ENCODE measurements around the gene ZMIZ1.
A peak's percentile ranks its signal among the peaks of the same experiment; 100 is the strongest.

Gene ZMIZ1

GRCh38 chr10:79079490-79080355, 11.0 kb downstream of the ZMIZ1 start:
- DNase-seq (ENCODE audit: low read depth, low spot score): peak; percentile 85

- peak; percentile 94 for DNase-seq (ENCODE audit: low read depth, low spot score)
Measured at GRCh38 chr10:79081353-79082034, 12.7 kb downstream of the ZMIZ1 start.

DNA sequence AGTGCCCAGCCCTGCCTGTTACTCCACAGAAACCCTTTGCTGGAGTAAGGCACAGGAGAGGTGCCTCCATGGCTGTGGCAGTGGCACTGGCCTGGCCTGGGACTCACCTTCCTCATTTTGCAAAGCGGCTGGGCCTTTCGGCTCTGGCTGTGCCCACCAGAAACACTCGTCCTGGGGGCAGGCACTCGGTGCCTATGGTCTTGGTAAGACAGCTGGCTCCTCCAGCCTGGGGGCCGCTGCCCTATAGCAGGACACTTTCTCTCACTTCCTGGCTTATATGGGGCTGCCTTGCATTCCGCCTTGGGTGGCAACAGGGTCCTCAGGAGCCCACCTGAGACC, 13.2 kb downstream of the ZMIZ1 start:
- DNase-seq (ENCODE audit: low read depth, low spot score): no peak

DNA sequence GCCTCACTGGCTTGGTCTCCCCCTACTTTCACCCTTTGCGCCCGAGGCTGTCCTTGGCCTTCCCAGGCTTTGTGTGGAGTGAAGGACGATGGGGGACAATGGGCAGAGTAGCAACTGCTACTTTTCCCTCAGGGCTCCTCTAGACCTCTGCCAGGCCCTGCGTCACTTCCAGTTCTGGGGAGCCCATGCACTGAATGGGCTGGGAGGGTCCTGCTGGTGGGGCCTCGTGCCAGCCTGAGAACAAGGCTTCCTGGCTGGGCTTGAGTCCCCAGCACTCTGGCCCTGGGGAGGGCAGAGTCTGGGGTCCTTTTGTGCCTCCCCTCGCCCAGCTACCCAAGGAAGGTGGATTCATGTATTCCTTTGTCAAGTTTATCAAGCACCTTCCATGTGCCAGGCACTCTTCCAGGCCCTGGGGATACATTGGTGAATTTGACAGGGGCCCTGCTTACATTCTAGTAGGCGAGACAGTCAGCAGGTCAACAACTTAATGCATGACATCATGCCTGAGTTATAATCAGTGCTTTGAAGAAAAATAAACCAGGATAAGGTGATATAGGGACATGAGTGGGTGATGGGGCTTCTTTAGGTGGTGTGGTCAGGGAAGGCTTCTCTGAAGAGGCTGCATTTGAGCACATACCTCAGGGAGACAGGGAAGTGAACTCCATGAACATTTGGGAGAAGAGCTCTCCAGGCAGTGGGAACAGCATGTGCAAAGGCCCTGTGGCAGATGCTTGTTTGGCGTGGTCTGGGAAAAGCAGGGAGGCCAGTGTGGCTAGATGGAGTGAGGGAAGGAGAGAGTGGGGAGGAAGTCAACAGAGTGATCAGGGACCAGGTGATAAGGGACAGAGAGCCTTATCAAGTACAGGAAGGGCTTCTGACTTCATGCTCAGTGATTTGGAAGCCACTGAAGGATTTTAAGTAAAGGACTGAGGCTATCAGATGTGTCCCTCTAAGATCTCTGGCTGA, 14.1 kb downstream of the ZMIZ1 start:
- DNase-seq (ENCODE audit: low read depth, low spot score): peak; percentile 51

DNA sequence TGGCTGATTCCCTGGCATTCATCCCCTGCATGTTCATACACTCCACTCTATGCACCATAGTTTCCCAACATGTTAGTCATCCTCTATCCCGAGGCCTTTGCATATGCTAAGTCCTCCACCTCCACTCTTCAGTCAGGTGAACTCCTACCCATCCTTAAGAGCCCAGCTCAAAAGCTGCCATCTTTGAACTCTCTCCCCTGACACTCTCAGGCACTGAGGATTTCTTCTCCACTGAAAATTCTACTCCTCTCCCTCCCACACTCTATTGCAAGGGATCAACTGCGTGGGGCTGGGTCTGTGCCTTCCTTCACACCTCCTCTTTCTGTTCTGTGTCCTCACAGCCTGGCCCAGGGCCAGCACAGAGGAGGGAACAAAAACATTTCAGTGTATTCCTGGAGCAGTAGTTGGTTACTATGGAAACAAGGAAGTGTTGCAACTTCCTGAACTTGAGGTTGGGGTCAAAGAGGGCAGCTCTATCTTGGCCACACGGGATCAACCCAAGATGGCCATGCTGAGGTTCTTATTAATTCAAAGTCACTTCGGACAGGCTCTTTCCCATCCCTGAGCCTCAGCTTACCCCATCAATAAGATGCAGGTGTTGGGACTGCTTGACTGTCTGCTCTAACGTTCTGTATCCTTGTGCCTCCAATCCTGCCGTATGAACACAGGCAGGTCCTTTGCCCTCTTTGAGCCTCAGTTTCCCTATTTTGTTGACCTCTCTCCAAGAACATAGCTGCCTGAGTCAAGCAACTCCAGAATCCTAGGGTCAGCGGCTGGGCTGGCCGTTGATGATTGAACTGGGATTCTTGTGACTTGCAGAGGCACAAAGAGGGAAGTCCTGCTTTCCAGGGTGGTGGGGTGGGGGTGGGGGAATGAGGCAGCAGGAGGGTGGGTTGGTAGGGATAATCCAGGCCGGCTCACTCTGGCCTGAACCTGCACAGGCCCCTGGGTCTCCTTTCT, 15.5 kb downstream of the ZMIZ1 start:
- DNase-seq (ENCODE audit: low read depth, low spot score): peak; percentile 88

GRCh38 chr10:79084972-79085597, 16.3 kb downstream of the ZMIZ1 start:
- no peak for DNase-seq (ENCODE audit: low read depth, low spot score)

GRCh38 chr10:79086822-79087221, 18.1 kb downstream of the ZMIZ1 start:
- DNase-seq (ENCODE audit: low read depth, low spot score): no peak

- no peak for DNase-seq (ENCODE audit: low read depth, low spot score)
Measured at GRCh38 chr10:79087721-79088120, 19.0 kb downstream of the ZMIZ1 start.

- no peak for DNase-seq (ENCODE audit: low read depth, low spot score)
Measured at GRCh38 chr10:79088176-79088575, 19.4 kb downstream of the ZMIZ1 start.

DNA sequence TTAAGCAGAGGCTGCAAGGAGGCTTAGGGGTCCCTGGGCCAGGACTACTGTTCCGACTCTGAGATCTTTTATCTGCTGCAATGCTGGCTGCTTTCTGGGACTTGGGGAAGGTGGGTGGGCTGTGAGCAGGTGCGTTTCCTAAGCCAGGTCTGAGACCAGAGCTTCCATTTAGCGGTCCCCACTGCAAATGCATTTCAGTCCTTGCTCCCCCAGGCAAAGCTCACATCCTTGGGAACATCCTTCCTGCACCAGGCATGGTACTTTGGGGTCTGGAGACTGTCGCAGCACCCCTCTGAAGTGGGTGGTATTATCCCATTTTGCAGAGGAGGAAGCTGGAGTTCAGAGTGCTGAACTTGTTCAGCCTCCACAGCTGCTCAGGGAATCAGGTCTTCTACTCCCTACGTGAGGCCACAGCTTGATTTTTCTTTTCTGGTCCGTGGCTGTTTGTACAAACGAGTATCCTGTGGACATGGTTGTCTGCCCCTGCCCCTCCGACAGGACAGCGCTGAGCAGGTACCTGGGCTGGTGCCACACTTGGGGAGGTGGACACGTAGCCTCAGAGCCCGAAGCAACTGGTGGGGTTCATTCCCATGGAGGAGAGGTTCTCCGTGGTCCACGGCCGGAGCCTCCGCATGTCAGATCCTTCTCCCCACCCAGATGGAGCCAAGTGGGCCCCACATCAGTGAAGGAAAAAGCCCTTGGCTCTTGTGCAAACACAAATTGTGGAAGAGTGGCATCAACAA, 20.0 kb downstream of the ZMIZ1 start:
- DNase-seq (ENCODE audit: low read depth, low spot score): no peak

- no peak for DNase-seq (ENCODE audit: low read depth, low spot score)
Measured at GRCh38 chr10:79089632-79090031, 20.9 kb downstream of the ZMIZ1 start.

DNA sequence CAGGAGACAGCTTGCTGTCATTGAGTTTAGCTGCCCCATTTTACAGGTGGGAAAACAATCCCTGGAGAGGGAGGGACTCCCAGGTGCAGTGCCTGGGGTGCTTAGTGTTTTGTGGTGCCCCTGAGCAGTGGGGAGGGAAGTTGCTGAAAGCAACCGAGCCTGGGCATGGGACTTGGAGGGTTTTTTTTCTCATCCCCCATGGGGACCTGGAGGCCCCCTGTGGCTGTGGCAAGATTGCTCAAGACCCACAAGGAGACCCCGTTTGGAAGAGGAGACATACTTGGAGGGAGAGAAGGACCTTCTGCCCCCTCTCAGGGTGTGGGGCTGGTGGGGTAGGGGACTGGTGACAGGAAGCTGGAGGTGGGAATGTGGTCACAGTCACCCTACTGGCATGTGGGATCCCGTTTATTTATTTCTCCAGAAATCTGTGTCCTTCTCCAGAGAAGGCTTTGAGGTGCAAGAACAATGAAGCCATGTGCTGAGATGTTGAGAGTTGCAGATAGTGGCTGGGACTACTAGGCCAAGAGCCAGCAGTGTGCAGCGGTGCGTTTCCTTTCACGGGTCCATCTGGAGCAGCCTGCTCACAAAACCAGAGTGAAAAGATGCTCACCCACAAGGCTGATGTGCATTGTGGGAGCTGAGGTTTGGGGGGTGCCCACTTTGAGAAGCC, 21.5 kb downstream of the ZMIZ1 start:
- peak; percentile 57 for DNase-seq (ENCODE audit: low read depth, low spot score)

DNA sequence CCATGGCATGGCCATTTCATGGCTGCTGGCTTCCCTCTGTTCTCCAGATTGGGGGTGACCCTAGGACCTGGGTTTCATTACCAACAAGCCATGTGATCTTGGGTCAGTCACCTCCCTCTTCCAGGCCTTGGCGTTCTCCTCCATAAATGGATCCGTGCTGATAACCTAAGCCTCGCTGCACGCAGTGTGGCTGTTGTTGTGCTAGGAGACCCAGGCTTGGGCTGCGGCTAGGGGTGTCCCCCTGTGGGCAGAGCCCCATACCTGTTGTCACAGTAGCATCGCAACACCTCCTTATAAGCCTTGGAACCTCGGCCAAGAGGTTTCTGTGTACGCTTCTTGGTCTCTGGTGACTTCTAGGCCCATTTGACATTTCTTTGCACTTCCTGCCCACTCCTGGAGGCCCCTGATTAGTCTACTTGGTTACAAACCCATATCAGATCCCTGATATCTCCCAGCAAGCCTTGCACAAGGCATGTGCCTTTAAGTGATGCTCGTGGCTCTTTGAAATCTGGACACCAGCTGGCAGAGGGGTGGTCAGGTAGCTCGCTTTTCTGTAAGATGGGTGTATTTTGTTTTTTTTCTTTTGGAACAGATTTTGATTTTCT, 23.6 kb downstream of the ZMIZ1 start:
- no peak for DNase-seq (ENCODE audit: low read depth, low spot score)

DNA sequence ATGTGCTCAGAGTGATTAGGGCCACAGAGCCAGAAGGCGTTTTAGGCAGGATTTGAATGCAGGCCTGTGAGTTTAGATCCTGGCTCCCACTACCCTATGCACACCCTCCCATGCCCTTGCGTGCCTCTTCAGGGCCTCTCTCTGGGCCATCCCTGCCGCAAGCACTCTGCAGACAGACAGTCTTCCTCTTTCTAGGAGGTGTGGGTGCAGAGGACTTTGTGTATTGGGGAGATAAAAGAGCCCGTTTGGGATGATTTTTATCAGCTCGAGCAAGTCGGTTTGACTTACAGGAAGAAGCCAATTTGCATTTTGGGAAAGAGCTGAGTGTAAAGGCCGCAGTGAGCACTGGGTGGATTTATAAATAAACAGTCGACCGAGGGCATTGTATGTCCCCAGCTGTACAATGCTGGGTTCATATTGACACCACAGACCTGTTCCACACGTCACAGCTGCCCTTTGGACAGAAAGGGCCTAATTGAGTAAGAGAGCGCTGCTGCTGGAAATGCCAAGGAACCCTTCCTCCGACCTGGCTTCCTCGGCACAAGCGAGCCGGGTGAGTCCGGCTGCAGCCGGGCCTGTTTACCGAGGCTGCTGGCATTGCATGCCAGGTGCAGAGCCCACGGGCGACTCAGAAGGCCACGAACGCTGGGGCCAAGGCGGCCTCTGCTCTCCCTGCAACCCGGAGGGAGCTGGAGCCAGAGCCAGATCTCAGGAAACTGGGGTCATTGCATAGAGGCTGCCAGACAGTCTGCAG, 25.1 kb downstream of the ZMIZ1 start:
- DNase-seq (ENCODE audit: low read depth, low spot score): peak; percentile 70

DNA sequence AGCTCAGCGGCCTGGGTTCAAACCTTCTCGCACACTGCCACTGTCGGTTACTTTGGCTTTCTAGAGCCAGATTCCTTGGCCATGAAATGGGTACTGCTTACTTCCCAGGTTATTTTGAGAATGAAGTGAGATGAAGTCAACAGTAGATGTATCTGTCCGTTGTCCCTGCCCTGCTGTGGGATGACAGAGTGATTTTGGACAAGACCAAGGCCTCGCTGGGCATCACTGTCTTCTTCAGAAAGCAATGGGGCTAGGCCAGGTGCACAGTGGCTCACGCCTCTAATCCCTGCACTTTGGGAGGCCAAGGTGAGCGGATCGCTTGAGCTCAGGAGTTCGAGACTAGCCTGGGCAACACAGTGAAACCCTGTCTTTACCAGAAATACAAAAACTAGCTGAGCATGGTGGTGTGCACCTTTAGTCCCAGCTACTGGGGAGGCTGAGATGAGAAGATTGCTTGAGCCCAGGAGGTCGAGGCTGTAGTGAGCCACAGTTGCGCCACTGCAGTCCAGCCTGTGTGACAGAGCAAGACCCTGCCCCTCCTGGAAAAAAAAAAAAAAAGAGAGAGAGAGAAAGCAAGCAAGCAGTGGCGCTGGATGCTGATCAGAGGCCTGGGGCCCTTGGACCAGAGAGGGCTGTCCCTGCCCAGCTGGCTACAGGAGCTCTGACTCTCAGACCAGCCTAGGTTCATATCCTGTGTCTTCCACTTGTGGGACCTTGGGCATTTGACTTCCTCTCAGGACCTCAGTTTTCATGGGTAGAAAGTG, 25.8 kb downstream of the ZMIZ1 start:
- DNase-seq (ENCODE audit: low read depth, low spot score): no peak

DNA sequence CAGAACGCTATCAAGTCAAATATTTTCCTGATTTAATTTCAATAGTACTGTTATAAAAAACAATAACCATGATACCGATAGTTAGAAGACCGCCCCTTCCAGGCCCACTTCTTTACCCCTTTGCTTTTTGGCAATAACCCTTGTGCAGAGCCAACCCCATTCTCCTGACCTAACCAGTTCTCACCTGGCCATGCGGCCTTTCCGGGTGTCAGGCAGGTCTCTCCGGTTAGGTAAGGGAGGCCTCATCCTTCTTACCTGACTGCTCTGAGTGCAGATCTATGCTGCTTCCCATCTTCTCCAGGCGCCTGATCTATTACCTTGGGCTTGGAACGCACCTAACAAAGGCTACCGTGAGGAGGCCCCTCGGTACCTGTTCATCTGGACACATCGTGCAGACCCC, 26.6 kb downstream of the ZMIZ1 start:
- no peak for DNase-seq (ENCODE audit: low read depth, low spot score)

- no peak for DNase-seq (ENCODE audit: low read depth, low spot score)
Measured at GRCh38 chr10:79096514-79096913, 27.7 kb downstream of the ZMIZ1 start.
